Fibroblast of villous mesenchyme (primary cell): ENCODE results near the gene SOWAHB. TPM values are rescaled to one million over a fixed set of nuclear protein-coding genes. Genes with fewer than 3 reads are reported as not detected.
"Not testable (repeated sequence)": the region's sequence is repeated elsewhere in the genome, so short reads cannot be mapped to it uniquely, and the experiment has no call there.

Experiments used
- DNase-seq: peaks from one replicate; pipeline ENCODE4 v3.0.0-alpha.2; 2010; ENCODE audit warnings: low read depth
- H3K4me3 ChIP-seq: 2 replicates; pipeline ENCODE4 v1.5.1; 2011; ENCODE audit warnings: low read depth, mild to moderate bottlenecking, low read length
- total RNA-seq: library from RNA; depleted of rRNA; stranded (reverse); fragments of >200 nt; gene quantifications from 2 replicates; pipeline ENCODE4 v1.2.3, GENCODE V29; 2012
- TF ChIP-seq, protein P1 (sequence below): IDR thresholded peaks from 2 replicates; pipeline ENCODE4 v1.5.1; 2012; ENCODE audit warnings: low read depth, mild to moderate bottlenecking, low read length; ENCODE audit not compliant: insufficient read depth

SOWAHB gene
- total RNA-seq, 1 donor, result under 0.01 TPM

GRCh38 chr4:76872556-76872955 lies 25.4 kb downstream of the SOWAHB start:
- no peak overlapping the region for H3K4me3 ChIP-seq
- peak; percentile 5 for DNase-seq

GRCh38 chr4:76868780-76869179 lies 29.2 kb downstream of the SOWAHB start:
- not testable (repeated sequence) for H3K4me3 ChIP-seq
- DNase-seq, result peak; percentile 14

More at GRCh38 chr4:76872556-76872955, 25.4 kb downstream of the SOWAHB start:
- TF ChIP-seq, protein P1, sequence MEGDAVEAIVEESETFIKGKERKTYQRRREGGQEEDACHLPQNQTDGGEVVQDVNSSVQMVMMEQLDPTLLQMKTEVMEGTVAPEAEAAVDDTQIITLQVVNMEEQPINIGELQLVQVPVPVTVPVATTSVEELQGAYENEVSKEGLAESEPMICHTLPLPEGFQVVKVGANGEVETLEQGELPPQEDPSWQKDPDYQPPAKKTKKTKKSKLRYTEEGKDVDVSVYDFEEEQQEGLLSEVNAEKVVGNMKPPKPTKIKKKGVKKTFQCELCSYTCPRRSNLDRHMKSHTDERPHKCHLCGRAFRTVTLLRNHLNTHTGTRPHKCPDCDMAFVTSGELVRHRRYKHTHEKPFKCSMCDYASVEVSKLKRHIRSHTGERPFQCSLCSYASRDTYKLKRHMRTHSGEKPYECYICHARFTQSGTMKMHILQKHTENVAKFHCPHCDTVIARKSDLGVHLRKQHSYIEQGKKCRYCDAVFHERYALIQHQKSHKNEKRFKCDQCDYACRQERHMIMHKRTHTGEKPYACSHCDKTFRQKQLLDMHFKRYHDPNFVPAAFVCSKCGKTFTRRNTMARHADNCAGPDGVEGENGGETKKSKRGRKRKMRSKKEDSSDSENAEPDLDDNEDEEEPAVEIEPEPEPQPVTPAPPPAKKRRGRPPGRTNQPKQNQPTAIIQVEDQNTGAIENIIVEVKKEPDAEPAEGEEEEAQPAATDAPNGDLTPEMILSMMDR, result no peak

GRCh38 chr4:76867880-76868655 lies 29.9 kb downstream of the SOWAHB start:
- DNase-seq, result no peak
- TF ChIP-seq, protein P1, result no peak
- H3K4me3 ChIP-seq, result no peak overlapping the region

GRCh38 chr4:76867377-76867776 lies 30.6 kb downstream of the SOWAHB start:
- H3K4me3 ChIP-seq, result no peak overlapping the region
- TF ChIP-seq, protein P1, result no peak
- no peak for DNase-seq

DNA sequence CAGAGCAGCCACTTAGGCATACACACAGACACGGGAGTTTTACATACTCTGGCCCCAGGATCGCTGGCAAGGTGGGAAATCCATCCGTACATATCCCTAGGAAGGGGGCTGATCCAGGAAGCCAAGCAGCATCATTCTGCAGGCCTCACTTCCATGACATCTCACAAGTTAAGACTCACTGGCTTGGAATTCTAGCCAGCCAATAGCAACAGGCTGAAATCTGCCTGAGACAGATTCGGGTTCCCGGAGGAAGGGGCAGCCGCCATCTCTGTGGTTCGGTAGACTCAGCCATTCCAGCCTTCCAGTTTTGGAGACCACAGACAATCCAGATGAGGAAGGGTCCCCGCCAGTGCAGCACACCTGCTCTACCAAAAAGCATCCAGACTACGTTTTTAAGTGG lies 31.3 kb downstream of the SOWAHB start:
- H3K4me3 ChIP-seq, result no peak overlapping the region
- DNase-seq, result no peak
- TF ChIP-seq, protein P1, result no peak

DNA sequence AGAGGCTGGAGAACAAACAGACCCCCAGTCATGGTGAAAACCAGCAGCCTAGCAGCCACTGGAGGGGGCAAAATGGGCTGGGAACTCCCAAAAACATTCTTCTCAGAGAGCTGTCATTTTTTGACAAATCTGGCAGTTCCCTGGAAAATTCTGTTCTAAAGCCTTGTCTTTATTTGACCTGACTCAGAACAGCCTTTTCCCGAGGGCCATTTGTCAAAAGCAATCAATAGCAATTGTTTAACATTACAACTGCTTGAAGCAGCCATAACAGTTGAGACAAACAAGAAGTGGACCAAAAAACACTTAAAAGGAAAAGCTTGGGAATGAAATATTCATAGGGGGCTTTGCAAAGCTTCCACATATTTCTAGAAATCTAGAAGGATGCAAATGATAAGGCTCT lies 39.6 kb downstream of the SOWAHB start:
- DNase-seq, result no peak
- TF ChIP-seq, protein P1, result no peak
- H3K4me3 ChIP-seq, result no peak overlapping the region

DNA sequence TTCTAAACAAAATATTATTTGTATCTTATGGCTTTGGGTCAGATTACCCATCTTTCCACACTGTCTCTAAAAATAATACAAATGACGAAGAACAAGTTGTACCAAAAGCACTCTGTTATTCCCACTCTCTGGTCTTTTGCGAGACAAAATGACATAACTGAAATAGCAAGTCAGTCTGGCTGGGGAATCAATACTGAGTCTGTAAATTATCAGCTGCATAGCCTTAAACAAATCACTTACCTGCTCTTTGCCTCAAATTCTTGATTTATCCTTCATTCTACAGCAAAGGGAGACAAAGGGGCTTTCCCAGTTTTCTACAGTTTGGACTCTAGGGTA lies 40.9 kb downstream of the SOWAHB start:
- no peak overlapping the region for H3K4me3 ChIP-seq
- DNase-seq, result no peak
- TF ChIP-seq, protein P1, result no peak
